Lung (tissue), 12 donors: Measurements from ENCODE around the gene TLCD4. TPM values are rescaled to one million over a fixed set of nuclear protein-coding genes. Genes with fewer than 3 reads are reported as not detected.

ENCODE experiments used
- ATAC-seq: fragments of 200-7000 bp; cut with Tn5 transposase; one replicate; pipeline ENCODE4 v1.9.1; 2020; ENCODE audit warnings: moderate number of reproducible peaks; ENCODE audit not compliant: insufficient read depth, low FRiP score
- DNase-seq, 3 donors: peaks; one replicate each; pipeline ENCODE4 v3.0.0-alpha.2; 2013 to 2017
- H3K27ac ChIP-seq, 2 donors: one replicate each; pipeline ENCODE4 v1.5.1; 2013; ENCODE audit warnings: mild to moderate bottlenecking in 2 of 2, moderate library complexity in 2 of 2, control low read depth in 1 of 2, inconsistent platforms in 1 of 2, low read depth in 1 of 2, low read length in 1 of 2
- H3K27me3 ChIP-seq, 3 donors: one replicate each; pipeline ENCODE4 v1.5.1; 2013; ENCODE audit warnings: low read length in 2 of 3; ENCODE audit not compliant: control insufficient read depth in 3 of 3, insufficient read depth in 3 of 3
- H3K36me3 ChIP-seq, 4 donors: one replicate each; pipeline ENCODE4 v1.5.1; 2013; ENCODE audit warnings: low read length in 4 of 4, mild to moderate bottlenecking in 1 of 4, moderate library complexity in 1 of 4; ENCODE audit not compliant: control insufficient read depth in 4 of 4, insufficient read depth in 4 of 4
- H3K4me1 ChIP-seq, 5 donors: one replicate each; pipeline ENCODE4 v1.5.1; 2013; ENCODE audit warnings: low read length in 5 of 5, mild to moderate bottlenecking in 2 of 5, moderate library complexity in 1 of 5; ENCODE audit not compliant: control insufficient read depth in 5 of 5, insufficient read depth in 5 of 5
- H3K4me3 ChIP-seq: one replicate; pipeline ENCODE4 v1.5.1; 2013; ENCODE audit warnings: mild to moderate bottlenecking, control low read depth, moderate library complexity
- H3K9ac ChIP-seq, 2 donors: one replicate each; pipeline ENCODE4 v1.5.1; 2013; ENCODE audit warnings: low read length in 2 of 2, control low read depth in 1 of 2; ENCODE audit not compliant: insufficient read depth in 1 of 2
- H3K9me3 ChIP-seq, 4 donors: one replicate each; pipeline ENCODE4 v1.5.1; 2013; ENCODE audit warnings: low read length in 3 of 4, mild to moderate bottlenecking in 1 of 4, moderate library complexity in 1 of 4; ENCODE audit not compliant: control insufficient read depth in 4 of 4, insufficient read depth in 3 of 4
- CTCF ChIP-seq: IDR thresholded peaks from 2 replicates; pipeline ENCODE4 v1.5.1; 2012; ENCODE audit warnings: mild to moderate bottlenecking; ENCODE audit errors: control extremely low read depth, extremely low read depth
- WGBS, 2 donors: extraction: QIAGEN DNeasy Blood & Tissue Kit; methylation state at CpG; one replicate each; pipeline ENCODE4 v1.1.7; 2013; 5-methylcytosine and 5-hydroxymethylcytosine counted together
- polyA plus RNA-seq, 2 donors: library from polyadenylated mRNA; stranded (reverse); fragments of 200-250 nt; gene quantifications; one replicate each; pipeline ENCODE4 v1.2.1, GENCODE V29; 2013
- total RNA-seq, 2 donors: library from RNA; depleted of rRNA in 1 of 2; stranded (reverse); fragments of >200 nt in 1 of 2; gene quantifications; one replicate each; pipeline ENCODE4 v1.2.1, GENCODE V29; 2014 to 2021
- donor health status: control.
- donor health status: control.
- donor health status: Bipolar disorder and iron deficiency.
- donor health status: healthy.
- donor health status: DM: yes; HTN: yes; CAD: no.

The TLCD4 gene
- total and polyA plus RNA-seq, 4 donors: 1.5 to 18.7 (median 7.7) TPM

- 81 to 88% methylated on average over 4 of the region's 4 CpGs for WGBS, 2 donors
- ATAC-seq: no peak
- Histone ChIP-seq H3K9ac (no peak overlapping the region), H3K36me3 (no peaks in the 10 kb centered on the region), H3K4me3 (no peak overlapping the region), H3K4me1 (no peaks in the 10 kb centered on the region), H3K27me3 (no peaks in the 10 kb centered on the region), H3K27ac (no peak overlapping the region), H3K9me3 (no peaks in the 10 kb centered on the region)
- no peak for TF ChIP-seq CTCF
- DNase-seq: no peak
These were observed 19.7 kb upstream of the TLCD4 start for GRCh38 chr1:95097426-95097825.

- DNase-seq (no peak), ATAC-seq (no peak)
- H3K27me3 ChIP-seq: no peaks in the 10 kb centered on the region
- H3K4me1 ChIP-seq: no peaks in the 10 kb centered on the region
- no peaks in the 10 kb centered on the region for H3K36me3 ChIP-seq
- TF ChIP-seq CTCF: no peak
- 22 to 65% methylated on average over 4 of the region's 4 CpGs for WGBS, 2 donors
- H3K27ac ChIP-seq: no peak overlapping the region
- no peaks in the 10 kb centered on the region for H3K9me3 ChIP-seq
- H3K9ac ChIP-seq: no peak overlapping the region
- H3K4me3 ChIP-seq: no peak overlapping the region
These were observed 19.0 kb upstream of the TLCD4 start for GRCh38 chr1:95098196-95098595.

- WGBS, 2 donors: 95 to 98% methylated on average over 2 of the region's 2 CpGs
- Histone ChIP-seq H3K9ac (no peak overlapping the region), H3K27me3 (peaks cover 0 to 3% (median 0%) of the 10 kb centered on the region in 3 donors), H3K4me1 (peaks cover 0 to 1% (median 0%) of the 10 kb centered on the region in 5 donors), H3K36me3 (no peaks in the 10 kb centered on the region), H3K9me3 (no peaks in the 10 kb centered on the region), H3K27ac (no peak overlapping the region), H3K4me3 (no peak overlapping the region)
- ATAC-seq (no peak), DNase-seq (no peak)
- TF ChIP-seq CTCF: no peak
These were observed 8.4 kb upstream of the TLCD4 start for GRCh38 chr1:95108792-95109191.

- peaks cover 0 to 1% (median 0%) of the 10 kb centered on the region in 5 donors for H3K4me1 ChIP-seq
- 92 to 97% methylated on average over 1 of the region's 1 CpG for WGBS, 2 donors
- no peak overlapping the region for H3K4me3 ChIP-seq
- no peak for DNase-seq
- H3K9ac ChIP-seq: no peak overlapping the region
- H3K9me3 ChIP-seq: no peaks in the 10 kb centered on the region
- no peak for ATAC-seq
- no peaks in the 10 kb centered on the region for H3K36me3 ChIP-seq
- H3K27me3 ChIP-seq: peaks cover 0 to 6% (median 0%) of the 10 kb centered on the region in 3 donors
- no peak for TF ChIP-seq CTCF
- no peak overlapping the region for H3K27ac ChIP-seq
These were observed 6.1 kb upstream of the TLCD4 start for GRCh38 chr1:95111014-95111413.
